ENCODE measurements around the gene CNTN4.

- TF ChIP-seq CTCF (IDR thresholded peaks at IDR 0.05) (no peak), POLR2AphosphoS5 (IDR thresholded peaks at IDR 0.05) (no peak), POLR2A (IDR thresholded peaks at IDR 0.05) (no peak)
Measured at GRCh38 chr3:2094941-2095340, 3.7 kb upstream of the CNTN4 start.

All from upper lobe of left lung (tissue), 4 donors.